HG03342 (cell line): Measurements from ENCODE around the gene PRSS56.
"Not testable (repeated sequence)": the region's sequence is repeated elsewhere in the genome, so short reads cannot be mapped to it uniquely, and the experiment has no call there.

ENCODE experiments used
- ATAC-seq: cut with Tn5 transposase; IDR thresholded peaks from one replicate; pipeline ENCODE4 v1.9.1; 2021; ENCODE audit warnings: mild to moderate bottlenecking, moderate library complexity; ENCODE audit not compliant: unreplicated experiment

PRSS56 gene

DNA sequence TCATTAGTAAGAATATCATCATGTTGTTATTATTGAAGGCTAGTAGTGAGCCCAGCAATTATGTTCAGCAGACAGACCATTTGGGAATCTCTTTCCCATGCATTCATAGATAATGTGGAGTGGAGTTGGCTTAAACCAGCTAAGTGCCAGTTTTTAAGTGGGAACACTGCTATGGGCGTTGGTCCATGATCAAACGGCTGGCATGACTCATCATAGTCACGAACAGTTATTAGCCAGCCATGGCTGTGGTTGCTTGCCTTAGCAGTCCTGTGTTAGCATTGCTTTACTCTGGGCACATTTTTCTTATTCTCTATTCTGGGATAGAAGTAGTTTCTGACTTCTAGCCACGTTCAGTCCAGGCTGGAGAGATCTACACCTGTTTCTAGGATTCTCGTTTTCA is 48.0 kb downstream of the PRSS56 start:
- no peak for ATAC-seq

DNA sequence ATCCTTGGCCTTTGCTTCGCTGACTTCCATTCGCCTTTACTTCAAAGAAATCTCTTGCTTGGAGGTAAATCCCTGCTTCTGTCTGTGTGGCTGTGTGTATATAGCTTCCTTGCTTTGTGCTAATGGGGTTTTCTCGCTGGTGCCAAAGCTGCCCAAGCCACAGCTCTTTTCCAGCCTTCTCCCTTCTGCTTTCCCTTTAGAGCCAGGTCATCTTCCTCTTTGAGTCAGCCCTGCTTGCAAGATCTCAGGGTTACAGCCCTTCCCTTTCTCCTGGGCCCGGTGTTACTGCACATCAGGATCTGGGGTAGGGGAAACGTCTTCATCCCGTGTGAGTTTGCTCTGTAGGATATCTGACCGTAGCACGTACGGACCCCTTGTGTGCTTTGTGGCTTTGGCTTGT is 49.4 kb downstream of the PRSS56 start:
- no peak for ATAC-seq

DNA sequence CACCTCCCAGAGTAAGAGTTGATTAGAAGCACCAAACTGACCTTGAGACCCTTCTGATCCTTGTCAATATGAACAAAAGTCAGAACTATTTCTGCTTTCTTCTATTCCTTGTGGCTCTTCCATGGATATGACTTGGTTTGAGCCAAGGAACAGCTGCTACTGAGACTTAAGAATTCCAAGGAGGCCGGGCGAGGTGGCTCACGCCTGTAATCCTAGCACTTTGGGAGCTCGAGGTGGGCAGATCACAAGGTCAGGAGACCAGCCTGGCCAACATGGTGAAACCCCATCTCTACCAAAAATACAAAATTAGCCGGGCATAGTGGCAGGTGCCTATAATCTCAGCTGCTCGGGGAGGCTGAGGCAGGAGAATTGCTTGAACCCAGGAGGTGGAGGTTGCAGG is 50.3 kb downstream of the PRSS56 start:
- not testable (repeated sequence) for ATAC-seq

DNA sequence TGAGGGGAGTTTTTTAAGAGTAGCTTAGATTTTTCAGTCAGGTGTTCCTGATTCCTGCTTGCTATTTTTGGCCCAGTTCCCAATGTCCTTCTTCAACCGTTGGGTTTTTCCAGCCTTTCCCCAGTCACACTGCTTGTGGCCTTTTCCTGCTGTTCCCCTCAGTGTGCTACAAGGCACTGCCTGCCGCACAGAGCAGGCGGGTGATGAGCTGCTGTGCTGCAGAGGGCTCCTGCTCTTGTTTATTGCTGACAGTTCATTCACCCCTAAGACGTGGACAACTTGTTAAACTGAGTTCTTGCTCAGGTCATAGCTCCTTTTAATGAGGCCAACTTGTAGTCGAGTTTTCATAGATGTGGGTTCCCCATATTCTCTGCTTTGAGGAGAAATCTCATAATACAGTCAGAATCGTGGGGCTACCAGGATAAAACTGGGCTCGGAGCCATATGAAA is 50.9 kb downstream of the PRSS56 start:
- no peak for ATAC-seq

DNA sequence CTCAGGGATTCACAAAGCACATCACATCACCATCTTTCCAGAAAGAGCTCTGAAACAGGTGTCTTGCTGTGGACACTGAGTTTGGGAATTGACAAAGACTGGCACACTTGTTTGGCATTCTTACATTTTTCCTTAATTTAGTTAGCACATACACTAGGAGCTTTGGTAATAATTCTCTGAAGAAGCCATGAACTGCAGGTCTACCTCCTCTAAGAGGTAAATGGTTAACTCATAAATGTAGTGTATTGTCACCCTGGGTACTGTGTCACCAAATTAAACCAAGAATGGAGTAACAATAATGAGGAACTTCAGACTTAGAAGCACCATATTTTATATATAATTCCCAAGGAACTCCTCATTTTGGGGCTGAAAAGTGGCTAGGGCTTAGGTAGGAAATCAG is 52.9 kb downstream of the PRSS56 start:
- no peak for ATAC-seq

DNA sequence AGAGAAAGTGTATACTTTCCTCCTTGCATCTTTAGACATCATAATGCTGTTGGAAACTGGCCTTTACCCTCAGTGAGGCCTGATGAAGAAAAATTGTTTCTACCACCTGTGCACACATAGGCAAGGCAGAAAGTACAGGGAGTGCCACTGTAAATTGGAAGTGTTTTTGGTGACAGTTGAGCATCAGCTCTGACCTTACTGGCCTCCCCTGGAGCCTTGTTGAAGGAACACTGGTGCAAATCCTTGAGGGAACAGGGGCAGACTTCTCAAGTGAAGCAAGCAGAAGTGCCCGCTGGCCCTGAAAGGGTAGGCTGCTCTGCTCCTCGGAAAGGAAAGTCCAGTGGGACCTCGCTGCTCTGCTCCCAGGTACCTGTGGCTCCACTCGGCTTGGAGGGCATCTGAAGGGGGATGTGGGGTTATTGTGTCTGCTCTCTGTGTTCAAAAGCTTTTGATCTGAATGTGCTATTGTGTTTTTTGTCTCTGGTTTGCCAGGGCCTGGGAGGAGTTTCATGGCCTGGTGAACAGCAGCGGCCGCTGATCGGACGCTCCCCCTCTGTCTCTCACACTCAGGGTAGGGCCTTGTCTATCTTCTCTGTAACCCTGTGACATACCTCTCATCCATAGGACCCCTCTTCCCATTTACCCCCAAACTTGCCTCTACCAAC is 53.7 kb downstream of the PRSS56 start:
- ATAC-seq = no peak

DNA sequence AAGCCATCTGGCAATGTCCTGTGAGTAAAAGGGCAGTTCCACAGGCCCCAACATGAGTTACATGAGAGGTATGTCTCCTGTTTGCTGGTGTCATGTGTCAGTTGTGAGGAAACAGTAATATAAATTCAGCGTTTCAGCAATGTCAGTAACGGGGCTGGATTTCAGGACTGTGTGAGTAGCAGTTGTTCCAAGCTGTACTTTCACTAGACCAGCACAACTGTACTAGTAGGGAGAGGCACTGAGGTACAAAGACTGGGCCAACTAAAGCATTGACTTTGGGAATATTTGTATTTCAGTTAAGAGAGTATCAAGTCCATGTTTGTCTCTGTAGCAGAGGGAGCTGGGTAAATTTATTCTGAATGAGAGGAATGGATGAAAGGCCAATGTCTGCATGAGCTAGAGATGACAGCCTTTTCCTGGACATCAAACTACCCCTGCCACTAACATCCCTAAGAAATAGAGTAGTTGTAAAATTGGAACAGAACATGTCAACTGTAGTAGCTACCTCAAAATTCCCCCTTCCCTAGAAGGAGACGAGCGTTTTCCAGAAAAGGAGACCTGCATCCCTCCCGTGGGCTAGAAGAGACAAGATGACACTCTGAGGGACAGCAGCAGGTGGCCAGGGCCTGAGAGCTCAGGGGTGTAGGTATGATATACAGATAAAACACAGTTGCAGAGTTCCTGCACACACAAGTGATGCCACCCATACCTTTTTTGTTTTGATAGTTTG is 54.7 kb downstream of the PRSS56 start:
- no peak for ATAC-seq
